Stimulated activated CD4-positive, alpha-beta T cell treated with anti-CD3 and anti-CD28 coated beads, Interleukin-1b, Interleukin-23, amount 100 ng/mL, for 48 hours (primary cell): ENCODE results near the gene DNAI2.
A peak's percentile ranks its signal among the peaks of the same experiment; 100 is the strongest.

ENCODE experiments used
- DNase-seq: peaks from one replicate; pipeline ENCODE4 v3.0.0-alpha.2; 2020

Gene DNAI2

GRCh38 chr17:74343121-74343520 is 69.1 kb downstream of the DNAI2 start:
- no peak for DNase-seq

- DNase-seq, result no peak
Observed at GRCh38 chr17:74343526-74344284, 69.7 kb downstream of the DNAI2 start.

- no peak for DNase-seq
Observed at GRCh38 chr17:74344658-74345057, 70.6 kb downstream of the DNAI2 start.

- no peak for DNase-seq
Observed at GRCh38 chr17:74345433-74346241, 71.6 kb downstream of the DNAI2 start.

DNA sequence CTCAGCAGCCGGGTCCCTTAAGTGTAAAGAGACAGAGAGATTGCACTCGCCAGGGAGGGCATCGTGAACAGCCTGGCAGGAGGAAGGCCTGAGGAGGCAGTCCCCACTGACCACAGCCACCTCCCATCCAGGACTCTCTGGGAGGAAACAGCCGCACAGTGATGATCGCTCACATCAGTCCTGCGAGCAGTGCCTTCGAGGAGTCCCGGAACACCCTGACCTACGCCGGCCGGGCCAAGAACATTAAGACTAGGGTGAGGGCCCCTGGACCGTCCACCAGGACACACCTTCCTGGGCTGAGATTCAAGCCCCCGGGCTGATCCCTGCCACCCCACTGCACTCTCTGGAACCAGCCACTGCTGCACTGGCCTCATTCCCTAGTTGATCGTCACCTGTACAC is 73.6 kb downstream of the DNAI2 start:
- DNase-seq, result no peak

DNA sequence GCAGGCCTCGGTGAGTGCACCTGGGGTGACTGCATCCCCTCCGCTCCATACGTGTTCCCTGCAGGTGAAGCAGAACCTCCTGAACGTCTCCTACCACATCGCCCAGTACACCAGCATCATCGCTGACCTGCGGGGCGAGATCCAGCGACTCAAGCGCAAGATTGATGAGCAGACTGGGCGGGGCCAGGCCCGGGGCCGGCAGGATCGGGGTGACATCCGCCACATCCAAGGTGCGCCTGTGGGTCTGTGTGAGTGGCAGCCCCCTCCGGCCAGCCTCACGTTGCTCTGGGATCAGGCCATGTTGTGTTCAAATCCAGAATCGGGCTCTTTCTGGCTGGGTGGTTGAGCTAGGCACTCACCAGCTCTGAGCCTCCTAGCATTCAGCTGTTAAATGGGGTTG is 75.1 kb downstream of the DNAI2 start:
- DNase-seq, result no peak

GRCh38 chr17:74350486-74350885 is 76.5 kb downstream of the DNAI2 start:
- no peak for DNase-seq

DNA sequence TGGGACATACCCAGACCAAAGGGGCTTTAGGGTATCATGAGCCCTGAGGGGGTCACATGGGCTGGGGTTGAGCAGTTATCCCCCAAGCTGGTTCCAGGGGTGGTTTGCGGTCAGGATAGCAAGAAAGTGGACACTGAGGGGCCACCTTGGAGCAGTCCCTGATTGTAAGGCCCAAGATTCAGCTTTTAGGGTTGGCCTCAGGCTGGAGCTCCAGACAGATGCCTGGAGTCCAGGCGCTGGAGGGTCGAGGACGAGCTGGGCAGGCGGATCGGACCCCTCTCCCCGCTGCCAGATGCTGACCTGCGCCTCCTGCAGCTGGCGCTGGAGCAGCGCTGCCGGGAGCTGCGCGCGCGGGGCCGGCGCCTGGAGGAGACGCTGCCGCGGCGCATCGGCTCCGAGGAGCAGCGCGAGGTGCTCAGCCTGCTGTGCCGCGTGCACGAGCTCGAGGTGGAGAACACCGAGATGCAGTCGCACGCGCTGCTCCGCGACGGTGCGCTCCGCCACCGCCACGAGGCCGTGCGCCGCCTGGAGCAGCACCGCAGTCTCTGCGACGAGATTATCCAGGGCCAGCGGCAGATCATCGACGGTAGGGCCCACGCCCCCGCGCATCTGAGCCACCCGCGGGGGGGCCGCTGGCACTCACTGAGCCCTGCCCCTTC is 77.6 kb downstream of the DNAI2 start:
- no peak for DNase-seq

GRCh38 chr17:74353446-74354060 is 79.5 kb downstream of the DNAI2 start:
- DNase-seq, result no peak

DNA sequence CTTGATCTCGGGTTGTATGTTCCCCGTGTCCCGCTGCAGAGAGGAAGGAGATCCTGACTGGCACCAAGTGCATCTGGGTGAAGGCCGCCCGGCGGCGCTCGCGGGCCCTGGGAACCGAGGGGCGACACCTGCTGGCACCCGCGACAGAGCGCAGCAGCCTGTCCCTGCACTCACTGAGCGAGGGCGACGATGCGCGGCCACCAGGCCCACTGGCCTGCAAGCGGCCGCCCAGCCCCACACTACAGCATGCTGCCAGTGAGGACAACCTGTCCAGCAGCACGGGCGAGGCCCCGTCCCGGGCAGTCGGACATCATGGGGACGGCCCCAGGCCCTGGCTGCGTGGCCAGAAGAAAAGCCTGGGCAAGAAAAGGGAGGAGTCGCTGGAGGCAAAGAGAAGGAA is 80.1 kb downstream of the DNAI2 start:
- DNase-seq, result peak; percentile 76

- no peak for DNase-seq
Observed at GRCh38 chr17:74354561-74354960, 80.5 kb downstream of the DNAI2 start.

GRCh38 chr17:74355065-74355464 is 81.0 kb downstream of the DNAI2 start:
- DNase-seq, result no peak

- no peak for DNase-seq
Observed at GRCh38 chr17:74356646-74357465, 82.8 kb downstream of the DNAI2 start.

DNA sequence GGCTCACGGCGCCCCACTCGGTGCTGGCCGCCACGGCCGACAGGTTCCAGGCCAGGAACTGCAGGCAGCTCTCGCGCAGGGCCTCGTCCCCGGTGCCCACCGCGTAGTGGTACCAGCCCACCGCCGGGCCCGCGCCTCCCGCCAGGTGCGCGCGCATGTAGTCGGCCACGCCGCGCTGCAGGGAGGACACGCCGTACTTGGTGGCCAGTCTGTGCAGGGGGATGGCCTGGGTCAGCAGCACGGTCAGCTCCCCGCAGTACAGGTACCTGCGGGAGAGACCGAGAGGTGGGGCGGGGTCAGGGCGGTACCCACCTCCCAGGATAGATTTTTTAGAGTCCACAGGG is 83.4 kb downstream of the DNAI2 start:
- no peak for DNase-seq

DNA sequence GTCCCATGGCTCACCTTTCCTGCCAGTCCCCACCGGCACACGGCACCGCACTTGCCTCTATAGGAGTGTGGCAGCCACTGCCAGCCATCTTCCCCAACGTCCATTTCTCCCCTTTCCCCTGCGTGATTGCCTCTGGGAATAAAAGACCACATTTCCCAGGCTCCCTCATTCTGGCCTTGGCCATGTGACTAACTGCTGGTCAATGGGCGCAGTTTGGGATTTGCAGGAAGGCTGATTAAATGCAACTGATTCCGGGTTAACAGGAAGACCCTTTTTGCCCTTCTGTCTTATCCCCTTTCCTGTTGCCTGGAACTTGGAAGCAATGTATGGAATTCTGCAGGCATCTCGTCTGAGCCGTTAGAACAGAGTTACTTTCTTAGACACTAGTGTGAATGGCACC is 84.7 kb downstream of the DNAI2 start:
- DNase-seq, result no peak

- DNase-seq, result no peak
Observed at GRCh38 chr17:74359916-74360315, 85.9 kb downstream of the DNAI2 start.

GRCh38 chr17:74360899-74361229 is 86.8 kb downstream of the DNAI2 start:
- DNase-seq, result no peak

- no peak for DNase-seq
Observed at GRCh38 chr17:74361230-74362068, 87.4 kb downstream of the DNAI2 start, which contains the start of gene BTBD17. Gene BTBD17, minus strand, starts transcription at chr17:74361868. Its CDS starts 49 bp downstream, at chr17:74361819.

- no peak for DNase-seq
Observed at GRCh38 chr17:74362069-74362405, 88.0 kb downstream of the DNAI2 start.

DNA sequence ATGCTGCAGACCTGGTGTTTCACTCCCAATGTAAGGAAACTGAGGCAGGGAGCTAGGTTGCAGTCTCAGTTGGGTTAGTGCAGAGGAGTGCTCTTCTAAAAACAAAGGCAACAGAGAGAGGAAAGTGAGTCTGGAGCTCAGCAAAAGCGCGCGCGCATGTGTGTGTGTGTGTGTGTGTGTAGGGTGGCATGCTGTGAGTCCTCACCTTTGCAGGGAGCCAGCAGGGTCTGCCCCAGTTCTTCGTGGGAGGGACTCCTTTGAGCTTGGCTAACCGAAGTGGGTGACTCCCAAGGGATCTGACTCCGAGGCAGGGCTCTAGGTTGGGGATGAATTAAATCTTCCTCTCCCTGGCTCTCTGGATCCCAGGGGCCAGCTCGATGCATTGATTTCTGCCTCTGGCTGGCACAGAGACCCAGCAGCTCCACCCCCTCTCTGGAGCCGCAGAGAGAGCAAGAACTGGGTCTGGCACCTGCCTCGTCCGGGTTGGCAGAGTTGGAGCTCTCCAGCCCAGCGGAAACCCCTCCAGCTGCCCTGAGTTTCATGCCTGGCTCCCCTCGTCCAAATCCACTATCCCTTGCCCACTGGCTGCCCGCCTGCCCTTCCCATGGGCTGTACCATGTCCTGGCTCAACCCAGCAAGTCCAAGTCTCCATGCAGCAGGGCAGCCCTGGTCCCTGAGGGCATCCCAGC is 88.9 kb downstream of the DNAI2 start:
- no peak for DNase-seq
